MM.1S (cell line): ENCODE measurements around the gene GNPNAT1.

Experiments used
- CTCF ChIP-seq: fragments of 300-600 bp; sonication (generic); IDR thresholded peaks from 2 replicates; pipeline ENCODE4 v1.5.1; 2016; ENCODE audit warnings: antibody characterized with exemption, low read length, mixed read lengths
- EZH2 ChIP-seq: fragments of 300-600 bp; sonication (generic); optimal IDR thresholded peaks from 2 replicates; pipeline ENCODE3; 2017; ENCODE audit warnings: low read depth, mild to moderate bottlenecking, antibody characterized with exemption, low read length, mixed read lengths

GRCh38 chr14:52802597-52802996 is 11.2 kb upstream of the GNPNAT1 start:
- TF ChIP-seq CTCF (no peak), EZH2 (no peak)
